Mesodermal cell (in vitro differentiated cells): Measurements from ENCODE around the gene RBM33.
"Not testable (repeated sequence)": the region's sequence is repeated elsewhere in the genome, so short reads cannot be mapped to it uniquely, and the experiment has no call there.

Experiments
- H3K27ac ChIP-seq: 2 replicates; pipeline ENCODE4 v1.7.0; 2013; ENCODE audit warnings: mild to moderate bottlenecking, low read depth, low read length, moderate library complexity; ENCODE audit not compliant: severe bottlenecking
- H3K36me3 ChIP-seq: 2 replicates; pipeline ENCODE4 v1.7.1; 2013; ENCODE audit warnings: mild to moderate bottlenecking, low read length, moderate library complexity; ENCODE audit not compliant: control insufficient read depth, insufficient read depth
- H3K4me1 ChIP-seq: one replicate; pipeline ENCODE4 v1.7.1; 2013; ENCODE audit warnings: mild to moderate bottlenecking, low read length; ENCODE audit not compliant: insufficient read depth, control insufficient read depth, poor library complexity, severe bottlenecking
- H3K4me3 ChIP-seq: 2 replicates; pipeline ENCODE4 v1.7.0; 2013; ENCODE audit warnings: low read length, control low read depth, mild to moderate bottlenecking; ENCODE audit not compliant: insufficient read depth, poor library complexity, severe bottlenecking; ENCODE audit errors: extremely low read depth
- H3K9me3 ChIP-seq: 2 replicates; pipeline ENCODE4 v1.7.1; 2013; ENCODE audit warnings: mild to moderate bottlenecking, low read length, moderate library complexity; ENCODE audit not compliant: control insufficient read depth
- WGBS, 2 experiments: methylation state at CpG; one replicate each; pipeline ENCODE4 v1.1.5; 2013; ENCODE audit warnings: missing lambda C conversion rate in 2 of 2; ENCODE audit not compliant: insufficient coverage in 2 of 2; 5-methylcytosine and 5-hydroxymethylcytosine counted together

The RBM33 gene

DNA sequence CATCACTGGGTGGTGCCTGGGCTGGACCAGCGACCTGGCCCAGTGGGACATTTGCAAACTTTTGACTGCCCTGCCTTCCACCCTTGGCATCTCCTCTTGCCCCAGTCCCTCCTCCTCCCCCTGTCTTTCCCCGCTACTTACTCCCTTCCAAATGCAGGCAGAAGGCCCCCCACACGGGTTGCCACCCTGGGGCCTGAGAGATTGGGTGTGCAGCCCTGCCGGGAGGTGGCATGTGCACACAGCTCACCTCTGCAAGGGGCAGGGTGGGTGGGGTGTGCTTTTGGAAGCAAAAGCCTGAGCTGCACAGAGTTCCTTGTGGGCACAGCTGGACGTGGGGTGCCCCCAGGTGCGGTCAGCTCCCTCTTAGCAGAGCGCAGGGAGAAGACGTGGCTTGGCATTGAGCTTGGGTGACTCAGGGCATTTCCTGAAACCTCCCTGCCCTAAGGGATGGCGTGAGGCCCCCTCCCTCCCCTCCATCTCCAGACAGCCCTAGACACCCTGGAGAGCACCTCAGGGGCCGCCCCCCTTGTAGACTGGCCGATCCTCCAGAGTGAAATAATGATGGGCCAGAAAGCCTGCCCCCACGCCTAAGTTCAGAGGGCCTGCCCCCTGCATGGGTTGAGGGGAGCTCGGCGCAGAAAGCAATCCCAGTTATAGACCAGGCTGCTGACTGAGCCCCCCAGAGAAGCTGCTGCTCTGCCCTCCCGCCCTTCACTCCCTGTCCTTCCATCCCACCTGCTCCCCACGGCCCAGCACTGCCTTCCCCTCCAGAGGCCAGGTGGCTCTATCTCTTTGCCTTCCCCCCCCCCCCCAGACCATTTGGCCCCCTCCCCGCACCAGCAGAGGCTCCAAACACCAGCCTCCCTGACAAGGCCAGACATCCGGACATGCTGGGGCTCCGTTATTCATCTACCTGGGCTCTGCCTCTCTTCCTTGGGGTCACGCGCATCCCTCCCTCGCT is 170.1 kb downstream of the RBM33 start:
- Histone ChIP-seq H3K27ac (no peak overlapping the region), H3K9me3 (no peaks in the 10 kb centered on the region), H3K4me3 (no peak overlapping the region), H3K4me1 (peaks cover 11% of the 10 kb centered on the region), H3K36me3 (no peaks in the 10 kb centered on the region)
- WGBS, 2 experiments, result 19 to 27% methylated on average over 6 to 16 of the region's 22 CpGs

DNA sequence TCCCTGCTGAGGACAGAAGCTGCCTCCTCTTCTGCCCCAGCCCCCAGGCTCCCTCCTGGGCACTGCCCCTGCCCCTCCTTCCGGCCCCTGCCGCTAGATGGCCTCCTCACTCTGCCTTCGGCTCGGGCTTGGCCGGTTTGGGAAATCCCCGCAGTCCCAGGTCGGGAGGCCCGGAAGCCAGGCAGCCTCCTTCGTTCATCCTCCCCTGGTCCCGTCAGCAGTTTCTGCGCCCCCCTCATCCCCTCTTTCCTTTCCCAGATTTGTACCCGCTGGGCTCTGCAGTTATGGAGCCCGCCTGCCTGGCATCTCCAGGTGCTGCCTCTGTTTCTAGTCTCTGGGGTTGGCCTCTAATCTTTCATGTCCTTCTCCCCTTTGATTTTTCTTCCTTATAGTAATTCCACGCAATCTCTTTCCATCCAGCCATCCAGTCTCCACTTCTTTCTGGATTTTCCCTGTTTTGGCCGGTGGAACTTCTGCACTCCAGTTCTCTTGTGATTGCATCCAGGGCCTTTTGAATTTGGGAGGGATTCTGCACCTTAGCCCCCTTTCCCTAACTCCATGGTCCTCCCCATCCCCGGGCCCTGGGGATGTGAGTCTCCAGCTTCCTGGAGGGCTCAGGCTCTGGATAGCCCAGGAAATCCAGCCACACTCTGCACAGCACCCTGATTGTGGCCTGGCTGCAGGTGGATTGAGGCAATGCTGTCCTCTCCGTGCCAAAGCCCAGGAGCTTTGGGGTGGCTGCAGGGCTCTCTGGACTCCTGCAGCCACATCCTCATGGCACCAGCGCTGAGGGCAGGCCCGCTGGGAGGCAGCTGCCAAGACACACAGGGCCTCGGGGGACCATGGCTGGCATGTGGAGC is 171.1 kb downstream of the RBM33 start:
- Histone ChIP-seq H3K36me3 (no peaks in the 10 kb centered on the region), H3K9me3 (no peaks in the 10 kb centered on the region), H3K27ac (no peak overlapping the region), H3K4me3 (no peak overlapping the region), H3K4me1 (peaks cover 11% of the 10 kb centered on the region)
- WGBS, 2 experiments, result 27 to 32% methylated on average over 18 to 19 of the region's 20 CpGs

DNA sequence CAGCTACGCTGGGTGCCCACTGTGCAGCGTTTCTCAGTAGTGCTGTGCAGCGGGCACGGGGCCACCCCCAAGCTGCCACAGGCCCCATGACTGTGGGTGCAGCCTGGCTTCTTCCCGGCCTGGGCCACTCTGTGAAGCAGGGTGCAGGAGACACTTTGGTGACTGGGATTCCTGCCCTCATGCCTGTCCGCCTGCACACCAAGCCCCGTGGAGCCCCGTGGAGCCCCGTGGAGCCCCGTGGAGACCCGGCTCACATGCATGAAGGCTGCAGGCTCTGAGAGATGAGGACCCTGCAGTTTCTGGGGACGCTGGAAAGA is 171.7 kb downstream of the RBM33 start:
- H3K4me1 ChIP-seq, result peaks cover 9% of the 10 kb centered on the region
- no peaks in the 10 kb centered on the region for H3K9me3 ChIP-seq
- H3K27ac ChIP-seq, result no peak overlapping the region
- no peak overlapping the region for H3K4me3 ChIP-seq
- no peaks in the 10 kb centered on the region for H3K36me3 ChIP-seq
- WGBS, 2 experiments, result 90 to 94% methylated on average over 12 of the region's 12 CpGs

DNA sequence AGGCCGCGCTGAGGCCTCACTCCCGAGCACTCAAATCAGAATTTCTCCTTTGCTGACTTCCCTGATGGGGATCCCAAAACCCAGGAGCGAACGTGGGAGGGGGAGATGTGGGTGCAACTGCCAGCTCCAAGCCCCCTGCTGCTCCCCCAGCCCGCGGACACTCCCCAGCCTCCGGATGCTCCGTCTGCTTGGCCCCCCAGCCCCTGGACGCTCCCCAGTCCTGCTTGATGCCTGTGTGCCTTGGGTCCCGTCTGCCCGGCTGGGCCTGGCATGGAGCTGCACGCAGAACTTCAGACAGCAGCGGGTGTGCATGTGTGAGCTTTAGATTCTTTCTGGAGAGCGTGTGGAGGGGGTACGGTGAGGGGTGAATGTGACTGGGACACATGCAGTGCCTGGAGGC is 172.5 kb downstream of the RBM33 start:
- no peaks in the 10 kb centered on the region for H3K9me3 ChIP-seq
- H3K4me1 ChIP-seq, result peaks cover 3% of the 10 kb centered on the region
- H3K4me3 ChIP-seq, result no peak overlapping the region
- no peak overlapping the region for H3K27ac ChIP-seq
- H3K36me3 ChIP-seq, result no peaks in the 10 kb centered on the region
- 88 to 96% methylated on average over 12 to 15 of the region's 16 CpGs for whole genome bisulfite sequencing, 2 experiments

DNA sequence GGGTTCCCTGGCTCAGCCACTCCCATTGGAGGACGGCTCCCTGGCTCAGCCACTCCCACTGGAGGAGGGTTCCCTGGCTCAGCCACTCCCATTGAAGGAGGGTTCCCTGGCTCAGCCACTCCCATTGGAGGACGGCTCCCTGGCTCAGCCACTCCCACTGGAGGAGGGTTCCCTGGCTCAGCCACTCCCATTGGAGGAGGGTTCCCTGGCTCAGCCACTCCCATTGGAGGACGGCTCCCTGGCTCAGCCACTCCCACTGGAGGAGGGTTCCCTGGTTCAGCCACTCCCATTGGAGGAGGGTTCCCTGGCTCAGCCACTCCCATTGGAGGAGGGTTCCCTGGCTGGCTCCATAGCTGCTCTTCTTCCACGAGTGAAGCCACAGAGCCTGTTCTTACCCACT is 173.1 kb downstream of the RBM33 start:
- not testable (repeated sequence) for H3K4me1 ChIP-seq, H3K27ac ChIP-seq, H3K4me3 ChIP-seq, H3K9me3 ChIP-seq, H3K36me3 ChIP-seq
- WGBS, 2 experiments, result 95 to 100% methylated on average over 1 to 2 of the region's 4 CpGs

DNA sequence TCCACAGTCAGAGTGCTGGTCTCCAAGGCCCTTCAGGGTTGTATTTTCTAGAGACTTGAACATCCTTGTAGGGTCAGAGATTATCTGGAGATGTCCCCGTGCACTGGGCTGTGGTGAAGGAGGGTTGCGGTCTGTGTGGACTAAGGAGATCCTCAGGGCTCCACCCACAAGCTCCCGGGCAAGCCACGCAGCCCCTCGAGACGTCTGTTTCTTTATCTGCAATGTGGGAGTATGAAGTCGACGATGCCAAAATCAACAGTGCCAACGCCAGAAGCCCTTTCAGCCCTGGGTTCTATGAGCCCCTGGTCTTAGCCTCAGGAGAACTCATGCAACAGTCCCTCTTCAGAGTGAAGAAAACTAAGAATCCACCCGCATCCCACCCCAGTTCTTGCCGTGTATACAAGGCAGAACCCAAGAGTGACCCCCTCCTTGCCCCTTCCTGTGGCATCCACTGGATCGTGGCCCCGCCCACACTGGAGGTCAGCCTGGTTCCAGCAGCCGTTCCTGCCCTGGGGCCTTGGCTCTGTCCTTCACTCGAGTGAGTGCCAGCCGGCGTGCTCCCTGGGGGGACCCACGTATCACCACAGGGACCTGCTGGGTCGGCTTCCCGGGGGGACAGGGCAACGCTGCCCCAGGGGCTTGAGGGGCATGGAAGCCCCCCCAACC is 173.8 kb downstream of the RBM33 start:
- no peak overlapping the region for H3K4me3 ChIP-seq
- no peaks in the 10 kb centered on the region for H3K36me3 ChIP-seq
- no peaks in the 10 kb centered on the region for H3K9me3 ChIP-seq
- WGBS, 2 experiments, result 87 to 93% methylated on average over 18 to 20 of the region's 21 CpGs
- H3K4me1 ChIP-seq, result peaks cover 3% of the 10 kb centered on the region
- no peak overlapping the region for H3K27ac ChIP-seq

DNA sequence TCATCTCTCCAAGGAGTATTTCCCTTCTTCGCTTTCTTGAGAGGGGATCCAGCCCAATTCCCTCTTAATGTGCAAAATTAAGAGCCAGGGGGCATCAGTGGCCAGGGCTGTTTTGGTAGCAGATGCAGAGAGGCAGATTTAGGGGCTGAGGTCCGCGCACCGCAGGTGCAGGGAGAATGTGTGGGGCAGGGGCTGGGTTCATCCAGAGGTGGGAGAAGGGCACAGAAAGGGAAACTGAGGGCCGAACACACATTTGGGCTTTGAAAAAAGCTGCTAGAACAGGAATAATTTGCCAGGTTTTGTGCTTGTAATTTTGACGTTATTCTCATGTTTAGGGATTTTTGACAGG is 174.3 kb downstream of the RBM33 start:
- Histone ChIP-seq H3K4me3 (no peak overlapping the region), H3K9me3 (no peaks in the 10 kb centered on the region), H3K4me1 (peaks cover 3% of the 10 kb centered on the region), H3K27ac (no peak overlapping the region), H3K36me3 (no peaks in the 10 kb centered on the region)
- 93 to 96% methylated on average over 5 to 6 of the region's 6 CpGs for WGBS, 2 experiments

DNA sequence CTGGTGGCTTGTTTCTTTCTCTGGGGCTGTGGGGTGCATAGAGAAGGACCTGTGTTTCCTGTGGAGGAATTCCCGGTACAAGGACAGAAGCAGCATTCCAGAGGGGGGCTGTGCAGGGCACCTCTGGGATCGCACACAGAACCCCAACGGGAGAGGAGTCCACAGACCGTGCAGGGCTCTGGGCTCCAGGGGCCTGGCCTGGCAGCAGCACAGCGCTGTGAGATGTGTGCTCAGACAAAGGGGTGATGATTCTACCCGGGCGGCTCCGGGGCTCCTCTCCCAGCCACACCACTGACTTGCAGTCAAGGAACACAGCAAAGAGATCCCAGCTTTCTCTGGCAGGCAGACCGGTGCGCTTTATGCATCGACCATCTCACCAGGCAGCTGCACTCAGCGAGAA is 174.7 kb downstream of the RBM33 start:
- no peaks in the 10 kb centered on the region for H3K36me3 ChIP-seq
- peaks cover 3% of the 10 kb centered on the region for H3K4me1 ChIP-seq
- no peaks in the 10 kb centered on the region for H3K9me3 ChIP-seq
- 85% methylated on average over 10 to 11 of the region's 12 CpGs for WGBS, 2 experiments
- no peak overlapping the region for H3K27ac ChIP-seq
- no peak overlapping the region for H3K4me3 ChIP-seq

DNA sequence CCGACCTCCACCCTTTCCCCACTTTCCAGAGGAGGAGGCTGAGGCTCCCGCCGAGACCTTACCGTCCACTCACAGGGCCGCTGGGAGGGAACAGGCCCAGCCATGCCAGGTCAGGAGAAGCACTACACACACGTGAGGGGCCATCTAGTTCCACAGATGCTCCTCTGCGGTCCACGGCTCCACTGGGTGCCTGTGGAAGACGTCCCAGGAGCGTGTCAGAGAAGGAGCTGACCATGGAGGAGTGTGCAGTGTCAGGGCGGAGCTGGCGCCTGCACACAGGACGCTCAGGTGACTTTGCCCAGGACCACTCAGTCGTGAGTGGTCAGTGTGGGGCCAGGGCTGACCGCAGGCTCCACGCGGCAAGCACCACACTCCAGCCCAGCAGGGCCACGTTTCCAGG is 175.8 kb downstream of the RBM33 start:
- whole genome bisulfite sequencing, 2 experiments, result 89 to 93% methylated on average over 17 to 18 of the region's 18 CpGs
- no peak overlapping the region for H3K27ac ChIP-seq
- no peaks in the 10 kb centered on the region for H3K4me1 ChIP-seq
- no peaks in the 10 kb centered on the region for H3K36me3 ChIP-seq
- no peak overlapping the region for H3K4me3 ChIP-seq
- H3K9me3 ChIP-seq, result no peaks in the 10 kb centered on the region

DNA sequence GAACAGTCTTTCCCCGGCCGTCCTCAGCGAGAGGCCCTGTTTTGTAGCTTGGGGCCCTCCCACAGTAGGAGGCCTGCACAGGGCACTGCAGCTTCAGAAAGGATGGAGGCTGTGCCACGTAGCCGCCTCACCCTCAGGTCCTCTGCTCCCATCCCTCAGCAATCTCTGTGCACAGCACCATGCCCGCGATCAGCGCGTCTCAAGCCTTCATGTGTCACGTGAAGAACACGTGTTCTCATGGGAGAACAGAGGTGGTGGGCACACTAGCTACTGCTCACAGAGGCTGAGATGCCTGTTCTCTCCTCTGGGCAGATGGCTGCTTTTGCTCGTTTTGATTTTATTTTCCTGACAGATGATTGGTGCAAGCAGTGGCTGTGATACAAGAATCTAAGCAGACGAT is 176.3 kb downstream of the RBM33 start:
- Histone ChIP-seq H3K4me3 (no peak overlapping the region), H3K36me3 (no peaks in the 10 kb centered on the region), H3K4me1 (no peaks in the 10 kb centered on the region), H3K27ac (no peak overlapping the region), H3K9me3 (no peaks in the 10 kb centered on the region)
- WGBS, 2 experiments, result 91% methylated on average over 11 to 13 of the region's 13 CpGs
